A673 (cell line): Measurements from ENCODE around the gene TWF2. TPM values are rescaled to one million over a fixed set of nuclear protein-coding genes. Genes with fewer than 3 reads are reported as not detected.
A peak's percentile ranks its signal among the peaks of the same experiment; 100 is the strongest.

Experiments
- BruUV-seq: library from RNA; stranded (reverse); fragments of 400-500 nt; replicated peaks from 2 replicates; lab custom pipeline; 2021; lab: Mats Ljungman, UMichigan
- CTCF ChIA-PET: fragments of 300-600 bp; sonication (Branson Sonifier 250); formaldehyde crosslinking; loops from one replicate; lab custom pipeline; 2022; ENCODE audit warnings: antibody characterized with exemption; lab: Charles Lee
- POLR2A ChIA-PET: fragments of 300-600 bp; sonication (Branson Sonifier 250); formaldehyde crosslinking; loops from one replicate; lab custom pipeline; 2022; ENCODE audit warnings: antibody characterized with exemption; ENCODE audit not compliant: low non-redundant PET; lab: Charles Lee
- DNase-seq: peaks from one replicate; pipeline ENCODE4 v3.0.0-alpha.2; 2015; ENCODE audit warnings: low spot score
- H3K27ac ChIP-seq: fragments of 200-600 bp; sonication (generic); 2 replicates; pipeline ENCODE4 v1.5.1; 2016; ENCODE audit warnings: mixed run types, low read depth, mild to moderate bottlenecking, mixed read lengths, antibody characterized with exemption, low read length; ENCODE audit not compliant: poor library complexity, severe bottlenecking
- H3K27me3 ChIP-seq: fragments of 200-600 bp; sonication (generic); replicated peaks from 2 replicates; pipeline ENCODE4 v1.6.1; 2017; ENCODE audit warnings: mixed run types, low read depth, mild to moderate bottlenecking, mixed read lengths, antibody characterized with exemption, low read length; ENCODE audit not compliant: insufficient read depth, poor library complexity
- H3K36me3 ChIP-seq: fragments of 200-600 bp; sonication (generic); 2 replicates; pipeline ENCODE4 v1.6.1; 2016; ENCODE audit warnings: mixed run types, mild to moderate bottlenecking, mixed read lengths, antibody characterized with exemption, low read length; ENCODE audit not compliant: insufficient read depth, poor library complexity, severe bottlenecking
- H3K4me1 ChIP-seq: fragments of 200-600 bp; sonication (generic); 2 replicates; pipeline ENCODE4 v1.6.1; 2017; ENCODE audit warnings: mixed run types, mild to moderate bottlenecking, mixed read lengths, antibody characterized with exemption, low read length; ENCODE audit not compliant: insufficient read depth, poor library complexity, severe bottlenecking
- H3K4me3 ChIP-seq: fragments of 200-600 bp; sonication (generic); 2 replicates; pipeline ENCODE4 v1.5.1; 2016; ENCODE audit warnings: low read depth, mixed run types, mild to moderate bottlenecking, mixed read lengths, low read length; ENCODE audit not compliant: poor library complexity, severe bottlenecking
- H3K9me3 ChIP-seq: fragments of 200-600 bp; sonication (generic); 2 replicates; pipeline ENCODE4 v1.6.1; 2016; ENCODE audit warnings: mixed run types, low read depth, mild to moderate bottlenecking, mixed read lengths, antibody characterized with exemption, low read length; ENCODE audit not compliant: poor library complexity, severe bottlenecking
- EZH2 ChIP-seq: fragments of 200-600 bp; sonication (generic); IDR thresholded peaks from 2 replicates; pipeline ENCODE4 v1.6.1; 2017; ENCODE audit warnings: borderline replicate concordance, low read depth, mild to moderate bottlenecking, mixed read lengths, antibody characterized with exemption, low read length; ENCODE audit not compliant: poor library complexity, severe bottlenecking
- intact Hi-C: fragments of 100-400 bp; cut with micrococcal nuclease; formaldehyde crosslinking; loops from one replicate; pipeline ENCODE4 v1.10.0; 2022; ENCODE audit not compliant: unreplicated experiment
- total RNA-seq: library from RNA; stranded (reverse); gene quantifications from 2 replicates; pipeline ENCODE4 v1.2.3, GENCODE V29; 2021
- TF ChIP-seq, protein P1 (sequence below): fragments of 300-800, 200-600 bp; sonication (generic); conservative IDR thresholded peaks from 2 replicates; pipeline ENCODE4 v1.5.1; 2017; ENCODE audit warnings: low read depth, mild to moderate bottlenecking, antibody characterized with exemption, low read length, moderate library complexity, mixed read lengths

Gene TWF2
- total RNA-seq, 1 experiment from 2014 or later = 18.3 TPM

DNA sequence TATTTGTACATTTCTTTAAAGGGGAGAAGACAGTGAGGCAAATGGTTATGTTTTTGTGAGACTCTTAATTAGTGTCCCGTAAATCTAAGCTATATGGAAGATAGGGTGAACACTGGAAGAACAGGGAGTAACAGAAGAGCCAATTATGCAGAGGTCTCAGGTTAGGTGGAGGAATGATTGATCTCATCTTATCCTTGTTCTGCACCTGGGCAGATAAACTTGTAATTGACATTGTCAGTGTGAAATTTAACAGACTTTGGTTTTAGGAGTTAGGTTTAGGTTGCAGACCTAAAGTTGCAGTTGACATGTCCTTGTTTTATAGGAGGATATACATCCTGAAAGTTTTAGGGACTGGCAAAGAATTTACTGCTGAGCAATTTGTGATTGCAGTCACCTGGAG is 3.1 kb upstream of the TWF2 start:
- CTCF ChIA-PET = no interaction called here
- H3K9me3 ChIP-seq = no peaks in the 10 kb centered on the region
- BruUV-seq = no TSS peak
- peaks cover 12% of the 10 kb centered on the region for H3K4me1 ChIP-seq
- no peaks in the 10 kb centered on the region for H3K36me3 ChIP-seq
- intact Hi-C loops = loop anchor here (5.0 kb wide), 1 partner anchor 35 kb away; the partner anchor contains the start of gene WDR82
- POLR2A ChIA-PET = no interaction called here
- TF ChIP-seq, protein P1, sequence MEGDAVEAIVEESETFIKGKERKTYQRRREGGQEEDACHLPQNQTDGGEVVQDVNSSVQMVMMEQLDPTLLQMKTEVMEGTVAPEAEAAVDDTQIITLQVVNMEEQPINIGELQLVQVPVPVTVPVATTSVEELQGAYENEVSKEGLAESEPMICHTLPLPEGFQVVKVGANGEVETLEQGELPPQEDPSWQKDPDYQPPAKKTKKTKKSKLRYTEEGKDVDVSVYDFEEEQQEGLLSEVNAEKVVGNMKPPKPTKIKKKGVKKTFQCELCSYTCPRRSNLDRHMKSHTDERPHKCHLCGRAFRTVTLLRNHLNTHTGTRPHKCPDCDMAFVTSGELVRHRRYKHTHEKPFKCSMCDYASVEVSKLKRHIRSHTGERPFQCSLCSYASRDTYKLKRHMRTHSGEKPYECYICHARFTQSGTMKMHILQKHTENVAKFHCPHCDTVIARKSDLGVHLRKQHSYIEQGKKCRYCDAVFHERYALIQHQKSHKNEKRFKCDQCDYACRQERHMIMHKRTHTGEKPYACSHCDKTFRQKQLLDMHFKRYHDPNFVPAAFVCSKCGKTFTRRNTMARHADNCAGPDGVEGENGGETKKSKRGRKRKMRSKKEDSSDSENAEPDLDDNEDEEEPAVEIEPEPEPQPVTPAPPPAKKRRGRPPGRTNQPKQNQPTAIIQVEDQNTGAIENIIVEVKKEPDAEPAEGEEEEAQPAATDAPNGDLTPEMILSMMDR = no peak
- TF ChIP-seq EZH2 = no peak
- DNase-seq = no peak
- no peaks in the 10 kb centered on the region for H3K27me3 ChIP-seq
- no peak overlapping the region for H3K27ac ChIP-seq
- H3K4me3 ChIP-seq = no peak overlapping the region

DNA sequence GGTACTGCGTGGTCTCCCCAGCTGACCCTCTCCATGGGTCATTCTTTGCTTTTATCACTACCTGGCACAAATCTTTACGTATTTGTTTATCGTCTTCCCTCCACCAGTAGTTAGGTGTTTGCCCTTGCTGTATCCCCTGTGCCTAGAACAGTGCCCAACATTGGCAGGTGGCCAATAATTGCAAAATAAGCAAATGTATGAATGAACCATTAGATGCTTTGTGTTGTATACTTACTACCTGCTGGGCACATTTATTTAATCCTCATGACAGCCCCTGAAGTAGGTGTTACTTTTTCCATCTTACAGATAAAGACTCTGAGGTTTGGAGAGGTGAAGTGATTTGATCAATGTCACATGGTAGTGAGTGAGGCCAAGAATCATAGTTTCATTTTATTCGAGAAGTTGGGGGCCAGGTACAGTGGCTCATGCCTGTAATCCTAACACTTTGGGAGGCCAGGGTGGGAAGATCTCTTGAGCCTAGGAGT is 2.0 kb upstream of the TWF2 start:
- H3K4me1 ChIP-seq = peaks cover 12% of the 10 kb centered on the region
- no peak for DNase-seq
- H3K36me3 ChIP-seq = no peaks in the 10 kb centered on the region
- POLR2A ChIA-PET = no interaction called here
- intact Hi-C loops = loop anchor here (5.0 kb wide), 1 partner anchor 36 kb away; the partner anchor contains the start of gene WDR82
- no TSS peak for BruUV-seq
- CTCF ChIA-PET = interaction anchor here (0.5 kb wide), 1 partner anchor 120 kb away, joined by 4 read pairs; no protein-coding TSS in a partner anchor
- no peak overlapping the region for H3K27ac ChIP-seq
- no peak overlapping the region for H3K4me3 ChIP-seq
- no peaks in the 10 kb centered on the region for H3K27me3 ChIP-seq
- no peak for TF ChIP-seq EZH2
- TF ChIP-seq, protein P1 = no peak
- H3K9me3 ChIP-seq = no peaks in the 10 kb centered on the region

DNA sequence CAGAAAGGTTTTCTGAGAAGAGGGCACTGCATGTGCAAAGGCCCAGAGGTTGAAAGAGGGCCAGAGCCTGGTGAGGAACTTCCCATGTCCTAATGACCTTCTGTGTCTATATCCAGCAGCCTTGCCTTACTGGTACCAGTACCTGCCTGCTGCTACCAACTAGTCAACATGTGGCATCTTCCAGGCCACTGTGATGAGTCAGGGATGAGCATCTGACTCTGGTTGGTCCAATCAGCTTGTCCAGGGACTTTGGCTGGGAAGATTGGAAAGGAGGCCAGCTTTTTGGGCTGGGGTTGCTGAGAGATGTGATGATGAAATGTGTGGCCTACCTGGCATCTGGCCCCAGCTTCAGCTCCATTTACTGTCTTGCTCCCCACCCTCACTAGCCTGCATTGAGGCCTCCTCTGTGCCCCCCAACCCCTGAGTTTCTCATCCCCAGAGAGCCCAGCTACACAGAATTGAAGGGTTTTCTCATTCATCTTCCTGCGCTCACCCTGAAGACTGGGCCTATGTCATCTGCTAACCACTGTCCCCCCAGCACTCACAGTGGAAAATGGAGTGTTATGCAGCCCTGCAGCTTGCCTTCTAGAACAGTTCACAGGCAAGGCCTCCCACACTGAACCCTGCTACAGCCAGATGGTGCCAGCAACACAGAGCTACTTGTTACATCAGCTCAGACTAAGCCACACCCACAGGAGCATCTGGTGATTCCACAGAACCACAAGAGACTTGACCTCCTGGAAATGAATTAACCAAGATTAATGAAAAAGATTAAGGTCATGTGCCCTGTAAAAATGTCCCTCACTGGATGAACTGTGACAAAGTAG is 1.3 kb upstream of the TWF2 start:
- ChIA-PET CTCF (interaction anchor here (0.5 kb wide), 1 partner anchor 121 kb away, joined by 4 read pairs; no protein-coding TSS in a partner anchor), POLR2A (no interaction called here)
- H3K4me3 ChIP-seq = peak overlapping the region; percentile 75
- no peaks in the 10 kb centered on the region for H3K9me3 ChIP-seq
- H3K27ac ChIP-seq = peak overlapping the region; percentile 75
- intact Hi-C loops = loop anchor here (5.0 kb wide), 1 partner anchor 37 kb away; the partner anchor contains the start of gene WDR82
- TF ChIP-seq, protein P1 = no peak
- no peak for TF ChIP-seq EZH2
- H3K4me1 ChIP-seq = peaks cover 12% of the 10 kb centered on the region
- H3K36me3 ChIP-seq = no peaks in the 10 kb centered on the region
- no peaks in the 10 kb centered on the region for H3K27me3 ChIP-seq
- DNase-seq = peak; percentile 47
- no TSS peak for BruUV-seq
